Middle frontal gyrus (tissue), 1 donor: Measurements from ENCODE around the gene C18orf63.
"Not testable (repeated sequence)": the region's sequence is repeated elsewhere in the genome, so short reads cannot be mapped to it uniquely, and the experiment has no call there.

ENCODE experiments used
- DNase-seq: peaks from one replicate; pipeline ENCODE4 v3.0.0-alpha.2; 2015; ENCODE audit warnings: low spot score; ENCODE audit errors: extremely low spot score

C18orf63 gene

DNA sequence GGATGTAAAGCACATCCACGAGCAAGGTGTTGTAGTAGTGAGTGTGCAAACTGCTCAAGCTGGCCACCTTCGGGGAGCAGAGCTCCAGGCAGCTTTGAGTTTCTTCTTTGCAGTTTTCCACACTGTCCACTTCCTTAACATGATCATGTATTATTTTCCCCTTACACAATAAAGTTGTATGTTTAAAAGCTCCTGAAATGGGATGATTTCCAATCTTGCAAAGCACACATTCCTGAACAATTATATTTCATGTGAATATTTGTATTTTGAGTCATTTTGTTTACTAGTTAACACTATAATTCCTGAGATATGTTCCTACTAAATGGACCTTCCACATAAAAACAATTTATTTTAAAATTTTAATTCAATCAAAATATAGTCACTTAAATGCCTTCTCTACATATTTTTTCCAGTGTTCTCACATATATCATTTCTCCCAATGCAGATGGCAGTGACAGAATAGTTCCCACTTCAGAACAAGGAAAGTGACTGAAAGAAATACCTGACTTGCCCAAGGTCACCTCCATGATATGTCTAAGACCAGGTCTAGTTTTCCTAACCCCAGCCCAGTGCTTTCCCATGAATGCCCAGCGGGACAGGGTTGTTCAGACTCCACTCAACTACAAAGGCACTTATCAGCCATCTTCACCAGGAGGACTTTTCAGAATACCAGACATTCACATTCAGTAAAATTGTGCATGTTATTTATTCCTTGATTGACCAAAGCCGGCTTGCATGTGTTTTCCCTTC lies 29.4 kb upstream of the C18orf63 start:
- no peak for DNase-seq

DNA sequence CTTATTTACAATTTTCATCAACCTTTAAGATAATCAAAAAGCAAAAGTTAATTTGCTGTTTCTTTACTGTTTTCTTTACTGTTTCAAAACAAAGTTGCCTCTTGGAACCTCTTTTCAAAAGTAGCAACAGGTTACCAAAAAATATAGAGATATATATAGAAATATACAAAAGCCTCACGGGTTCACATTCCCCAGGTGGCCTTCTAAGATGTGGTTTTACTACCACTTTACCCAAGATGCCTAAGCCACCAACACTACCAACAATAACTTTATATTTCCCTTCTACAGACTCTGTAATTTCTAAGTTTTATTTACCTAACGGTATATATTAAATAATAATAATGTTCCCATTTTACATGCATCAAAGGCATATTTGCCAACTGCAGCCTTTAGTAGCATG lies 28.8 kb upstream of the C18orf63 start:
- no peak for DNase-seq

DNA sequence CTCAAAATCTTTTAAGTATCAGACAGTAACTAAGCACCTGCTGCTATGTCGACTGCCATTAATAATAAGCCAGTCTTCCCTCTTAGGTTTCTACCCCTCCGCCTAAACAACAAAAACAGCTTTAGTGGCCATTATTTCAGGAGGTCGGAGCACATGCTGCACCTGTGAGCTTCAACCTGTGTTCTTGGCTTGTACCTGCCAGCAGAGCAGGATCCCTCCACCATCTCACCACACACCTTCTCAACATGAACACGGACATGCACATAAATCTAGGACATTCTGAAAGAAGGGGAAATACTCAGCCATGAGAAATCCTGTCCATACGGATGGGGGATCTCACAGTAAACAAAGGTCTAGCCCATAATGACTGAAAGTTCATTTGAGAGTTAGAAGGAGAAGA lies 27.6 kb upstream of the C18orf63 start:
- DNase-seq: no peak

DNA sequence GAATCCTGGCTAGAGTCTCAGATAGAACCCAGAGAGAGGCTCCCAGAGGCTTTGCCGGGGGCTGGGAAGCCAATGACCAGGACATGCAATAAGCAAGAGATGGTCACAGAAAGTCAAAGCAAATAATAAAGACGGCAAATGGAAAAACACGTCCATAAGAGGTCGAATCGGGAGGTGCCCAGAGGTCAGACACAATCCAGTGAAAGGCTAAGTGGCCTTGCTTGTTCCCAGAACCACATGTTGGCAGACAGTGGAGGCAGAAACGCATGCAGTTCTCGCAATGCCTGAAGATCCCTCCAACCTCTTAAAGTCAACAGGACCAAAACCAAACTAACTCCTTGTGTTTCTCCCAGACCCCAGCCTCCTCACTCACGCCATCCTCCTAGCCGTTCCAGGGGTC lies 26.9 kb upstream of the C18orf63 start:
- no peak for DNase-seq

DNA sequence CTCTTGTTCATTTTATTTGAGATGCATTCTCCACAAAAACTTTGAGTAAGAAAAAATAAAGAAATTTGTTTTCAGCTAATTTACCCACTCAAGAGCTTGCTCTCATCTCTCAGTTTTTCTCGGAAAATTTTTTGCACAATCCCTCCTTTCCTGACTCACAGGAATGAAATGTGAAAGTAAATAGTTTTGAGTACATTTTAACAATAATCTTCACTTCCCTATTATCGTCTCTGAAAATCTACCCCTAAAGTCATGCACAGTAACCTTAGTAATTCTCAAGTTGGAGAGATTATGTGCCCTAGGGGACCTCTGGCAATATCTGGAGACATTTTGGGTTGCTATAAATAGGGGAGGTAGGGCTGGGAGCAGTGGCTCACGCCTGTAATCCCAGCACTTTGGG lies 26.5 kb upstream of the C18orf63 start:
- no peak for DNase-seq

DNA sequence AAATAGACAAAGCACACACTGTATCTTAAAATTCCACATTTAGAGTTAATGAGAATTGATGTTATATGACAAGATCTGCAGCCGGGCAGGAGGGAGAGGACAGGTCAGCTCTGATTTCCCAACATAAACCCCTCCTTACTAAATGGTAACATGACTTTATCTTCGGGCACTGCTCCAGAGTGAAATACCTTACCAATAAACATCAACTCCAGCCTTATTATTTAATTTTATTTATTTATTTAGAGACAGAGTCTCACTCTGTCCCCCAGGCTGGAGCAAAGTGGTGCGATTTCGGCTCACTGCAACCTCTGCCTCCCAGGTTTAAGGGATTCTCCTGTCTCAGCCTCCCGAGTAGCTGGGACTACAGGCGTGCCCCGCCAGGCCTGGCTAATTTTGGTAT lies 25.6 kb upstream of the C18orf63 start:
- DNase-seq: no peak

DNA sequence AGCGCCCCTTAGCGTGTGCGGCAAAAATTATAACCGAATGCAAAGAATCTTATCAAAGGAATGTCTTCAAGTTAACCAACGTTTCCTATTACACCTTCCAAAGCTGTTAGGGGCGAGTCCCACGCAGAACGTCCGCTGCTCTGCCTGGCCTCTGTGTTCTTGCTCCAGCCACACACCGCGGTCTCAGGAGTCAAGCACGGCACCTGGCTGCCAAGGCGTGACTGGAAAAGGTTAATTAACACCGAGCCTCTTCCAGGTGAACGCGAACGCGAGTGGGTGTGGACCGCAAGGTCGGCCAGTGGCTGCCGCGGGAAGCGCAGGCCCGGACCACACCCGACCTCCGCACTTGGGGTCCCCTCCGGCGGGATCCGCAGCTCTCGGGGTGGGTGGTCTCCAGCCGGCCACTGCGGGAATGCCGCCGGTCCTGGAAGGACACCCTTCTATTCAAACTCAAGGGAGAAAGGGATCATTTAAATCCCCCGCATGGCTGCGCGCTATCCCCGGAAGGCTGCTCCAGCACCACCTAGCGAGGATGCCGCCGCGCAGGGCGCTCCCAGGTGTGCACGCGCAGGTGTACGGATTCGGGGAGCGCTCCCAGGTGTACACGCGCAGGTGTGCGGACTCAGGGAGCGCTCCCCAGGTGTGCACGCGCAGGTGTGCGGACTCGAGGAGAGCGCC lies 24.7 kb upstream of the C18orf63 start:
- no peak for DNase-seq

DNA sequence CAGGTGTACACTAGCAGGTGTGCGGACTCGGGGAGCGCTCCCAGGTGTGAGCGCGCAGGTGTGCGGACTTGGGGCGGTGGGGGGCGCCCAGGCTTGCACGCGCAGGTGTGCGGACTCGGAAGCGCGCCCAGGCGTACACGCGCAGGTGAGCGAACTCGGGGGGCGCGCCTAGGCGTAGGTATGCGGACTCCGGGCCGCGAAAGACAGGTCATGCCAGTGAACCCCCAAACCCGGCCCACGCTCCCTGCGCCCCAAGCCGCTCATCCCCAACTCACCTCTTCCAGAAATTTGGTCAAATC lies 24.2 kb upstream of the C18orf63 start:
- no peak for DNase-seq

DNA sequence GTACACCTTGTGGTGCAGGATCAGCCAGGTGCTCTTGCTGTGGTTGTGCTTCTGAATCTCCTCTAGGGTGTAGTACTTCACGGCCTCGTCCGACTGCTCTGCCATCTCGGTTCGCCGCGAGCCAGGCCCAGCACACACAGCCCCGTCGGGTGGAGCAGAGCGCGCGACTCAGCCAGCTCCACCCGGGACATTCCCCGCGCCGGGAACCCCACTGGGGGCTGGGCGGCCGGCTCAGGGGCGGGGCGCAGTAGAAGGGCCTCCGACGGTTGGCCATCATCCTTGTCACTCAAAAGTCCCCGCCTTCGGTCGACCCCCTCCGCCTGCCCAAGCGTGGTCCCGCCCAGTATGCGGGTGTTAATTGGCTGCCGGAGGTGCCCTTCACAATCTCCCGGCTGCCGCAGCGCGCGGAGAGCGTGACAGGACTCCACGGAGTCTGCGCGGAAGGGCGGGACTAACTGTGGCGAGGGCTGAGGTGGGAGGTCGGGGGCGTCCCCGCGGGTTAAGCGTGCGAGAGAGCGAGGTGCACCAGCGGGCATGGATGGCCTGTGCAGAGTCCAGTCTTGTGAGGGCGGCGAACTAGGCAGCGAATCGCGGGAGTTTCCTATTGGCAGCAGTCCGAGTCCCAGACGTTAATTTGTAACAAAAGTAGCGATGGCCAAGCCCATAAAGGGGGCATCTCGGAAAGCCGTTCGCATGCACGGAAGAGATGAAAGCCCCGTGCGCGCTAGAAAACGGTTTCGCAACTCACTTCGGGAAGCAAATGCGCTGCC lies 23.7 kb upstream of the C18orf63 start, which contains the start of gene CYB5A:
TSS of gene CYB5A (minus strand) at position 193 of the 770 bp plus-strand sequence. CDS start at position 105, 88 bp downstream.
- DNase-seq: peak; percentile 98

DNA sequence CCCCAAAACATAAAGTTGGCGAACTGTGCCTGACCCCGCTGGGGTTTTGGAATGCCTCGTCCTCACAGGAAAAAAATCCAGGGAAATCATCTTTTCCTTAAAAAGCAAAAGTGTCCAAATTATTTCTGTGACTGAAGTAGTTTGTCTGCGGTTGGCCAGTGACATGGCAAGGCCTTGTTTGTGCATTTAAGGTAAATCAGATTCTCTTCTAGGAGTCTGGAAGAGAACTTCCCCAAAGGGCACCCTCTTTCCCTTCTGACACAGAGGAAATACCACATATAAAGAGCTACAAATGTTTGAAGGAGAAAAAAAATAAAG lies 23.1 kb upstream of the C18orf63 start:
- no peak for DNase-seq

DNA sequence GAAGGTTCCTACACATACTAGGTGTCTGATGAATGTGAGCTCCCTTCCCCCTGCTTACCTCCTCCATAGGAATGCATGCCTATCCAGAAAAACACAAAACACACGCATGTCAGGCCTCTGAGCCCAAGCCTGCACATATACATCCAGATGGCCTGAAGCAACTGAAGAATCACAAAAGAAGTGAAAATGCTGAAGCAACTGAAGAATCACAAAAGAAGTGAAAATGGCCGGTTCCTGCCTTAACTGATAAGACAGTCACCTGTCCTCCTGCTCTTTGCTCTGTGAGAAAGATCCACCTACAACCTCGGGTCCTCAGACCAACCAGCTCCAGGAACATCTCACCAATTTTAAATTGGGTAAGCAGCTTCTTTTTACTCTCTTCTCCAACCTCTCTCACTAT lies 22.7 kb upstream of the C18orf63 start:
- DNase-seq: not testable (repeated sequence)

DNA sequence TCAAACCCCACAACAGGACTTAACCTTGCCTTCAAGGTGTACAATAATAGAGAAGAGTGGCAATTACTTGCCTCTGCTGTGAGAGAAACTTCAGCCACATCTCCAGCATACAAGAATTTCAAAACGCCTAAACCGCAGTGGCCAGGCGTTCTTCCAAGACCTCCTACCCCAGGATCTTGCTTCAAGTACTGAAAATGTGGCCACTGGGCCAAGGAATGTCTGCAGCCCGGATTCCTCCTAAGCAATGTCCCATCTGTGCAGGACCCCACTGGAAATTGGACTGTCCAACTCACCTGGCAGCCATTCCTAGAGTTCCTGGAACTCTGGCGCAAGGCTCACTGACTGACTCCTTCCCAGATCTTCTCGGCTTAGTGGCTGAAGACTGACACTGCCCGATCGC lies 21.1 kb upstream of the C18orf63 start:
- DNase-seq: no peak

DNA sequence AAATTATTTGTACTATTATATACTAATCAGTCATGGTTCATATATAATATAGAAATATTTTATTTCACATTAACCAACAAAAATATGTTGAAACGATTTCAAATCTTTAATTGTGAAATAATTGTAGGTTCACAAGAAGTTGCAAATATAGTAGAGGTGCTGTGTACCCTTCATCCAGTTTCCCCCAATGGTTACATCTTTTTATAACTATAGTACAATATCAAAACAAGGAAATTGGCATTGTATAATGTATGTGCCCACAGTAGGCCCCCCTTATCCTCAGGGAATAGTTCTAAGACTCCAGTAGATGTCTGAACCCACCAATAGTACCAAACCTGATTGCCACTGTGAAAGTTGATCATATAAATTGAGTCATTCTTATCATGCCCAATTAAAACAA lies 16.5 kb upstream of the C18orf63 start:
- no peak for DNase-seq

DNA sequence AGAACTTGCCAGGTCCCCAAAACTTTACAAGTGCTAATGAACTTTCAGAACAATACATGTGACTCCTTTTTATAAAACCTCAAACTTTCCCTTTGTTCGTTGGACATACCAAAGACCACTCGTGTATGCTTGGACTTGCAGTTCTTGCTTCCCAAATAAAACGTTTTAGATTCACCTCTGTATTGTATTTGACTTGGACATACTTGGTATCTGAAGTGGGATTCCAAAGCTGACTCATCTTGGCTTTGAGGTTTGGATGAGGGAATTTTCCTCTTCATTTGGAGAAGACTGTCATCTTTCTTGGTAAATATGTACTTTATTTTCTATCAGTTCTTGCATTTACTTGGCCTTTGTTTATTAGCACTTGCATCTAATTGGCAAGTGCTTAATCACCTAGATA lies 15.9 kb upstream of the C18orf63 start:
- DNase-seq: no peak

DNA sequence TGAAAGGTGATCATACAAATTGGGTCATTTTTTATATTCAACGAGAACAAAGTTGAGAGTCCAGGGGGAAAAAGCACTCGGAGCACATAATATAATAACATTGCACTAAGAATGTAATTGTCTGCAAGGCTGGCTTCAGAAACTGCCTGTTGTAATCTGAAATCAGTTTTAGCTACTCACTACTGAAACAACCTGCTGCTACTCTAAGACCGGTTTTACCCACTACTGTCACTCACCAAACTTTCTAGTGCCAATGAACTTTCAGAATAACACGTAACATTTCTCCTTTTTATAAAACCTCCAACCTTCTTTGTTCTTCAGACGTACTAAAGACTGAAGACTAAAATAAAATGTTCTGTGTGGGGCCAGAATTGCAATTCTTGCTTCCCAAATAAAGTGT lies 12.3 kb upstream of the C18orf63 start:
- no peak for DNase-seq

DNA sequence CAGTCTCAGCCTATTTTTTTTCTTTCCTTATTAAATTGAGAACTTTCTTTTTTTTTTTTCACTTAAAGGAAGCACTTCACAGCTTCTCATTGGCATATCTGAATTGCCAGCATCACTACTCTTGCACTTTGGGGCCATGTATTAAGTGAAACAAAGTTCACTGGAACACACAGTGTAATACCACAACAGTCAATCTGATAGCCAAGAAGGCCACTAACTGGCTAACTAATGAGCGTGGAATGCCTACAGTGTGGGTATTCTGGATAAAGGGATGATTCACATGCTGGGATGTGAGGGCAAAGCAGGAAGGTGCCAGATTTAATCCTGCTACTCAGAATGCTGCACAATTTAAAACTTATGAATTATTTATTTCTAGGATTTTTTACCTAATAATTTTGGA lies 11.7 kb upstream of the C18orf63 start:
- DNase-seq: no peak

DNA sequence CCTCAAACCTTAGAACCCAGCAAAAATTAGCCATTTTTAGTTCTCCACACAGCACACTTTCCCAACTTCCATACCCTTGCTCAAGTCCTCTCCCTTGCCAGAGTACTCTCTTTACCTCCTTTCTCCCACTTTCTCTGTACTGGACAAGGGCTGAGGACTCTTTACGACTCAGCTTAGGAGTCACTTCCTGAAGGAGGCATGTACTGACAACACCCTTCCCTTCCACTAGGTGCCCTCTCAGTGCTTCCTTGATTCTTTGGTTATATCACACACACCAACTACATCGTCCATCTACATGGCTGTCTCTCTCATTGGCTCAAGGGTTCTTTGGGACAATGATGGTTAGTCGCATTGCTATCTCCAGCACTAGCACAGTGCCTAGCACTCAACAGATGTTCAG lies 5.2 kb upstream of the C18orf63 start:
- DNase-seq: no peak

DNA sequence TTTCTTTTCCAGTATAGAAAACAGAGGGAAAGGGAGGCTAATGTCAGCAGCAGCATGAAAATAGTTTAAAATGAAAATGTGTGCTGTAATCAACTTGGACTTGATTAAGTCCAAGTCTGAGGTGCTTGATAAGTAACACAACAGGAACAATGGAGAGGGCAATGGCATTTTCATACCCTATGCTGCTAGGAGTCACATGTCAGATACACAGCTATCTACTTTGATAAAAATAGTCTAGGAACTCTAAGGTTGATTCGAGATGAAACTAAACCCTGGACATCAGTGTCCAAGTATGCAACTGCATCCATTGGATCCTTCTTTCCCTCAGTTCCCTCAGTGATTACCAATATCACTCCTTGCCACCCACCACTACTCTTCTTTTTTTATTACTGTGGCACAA lies 4.6 kb upstream of the C18orf63 start:
- no peak for DNase-seq

DNA sequence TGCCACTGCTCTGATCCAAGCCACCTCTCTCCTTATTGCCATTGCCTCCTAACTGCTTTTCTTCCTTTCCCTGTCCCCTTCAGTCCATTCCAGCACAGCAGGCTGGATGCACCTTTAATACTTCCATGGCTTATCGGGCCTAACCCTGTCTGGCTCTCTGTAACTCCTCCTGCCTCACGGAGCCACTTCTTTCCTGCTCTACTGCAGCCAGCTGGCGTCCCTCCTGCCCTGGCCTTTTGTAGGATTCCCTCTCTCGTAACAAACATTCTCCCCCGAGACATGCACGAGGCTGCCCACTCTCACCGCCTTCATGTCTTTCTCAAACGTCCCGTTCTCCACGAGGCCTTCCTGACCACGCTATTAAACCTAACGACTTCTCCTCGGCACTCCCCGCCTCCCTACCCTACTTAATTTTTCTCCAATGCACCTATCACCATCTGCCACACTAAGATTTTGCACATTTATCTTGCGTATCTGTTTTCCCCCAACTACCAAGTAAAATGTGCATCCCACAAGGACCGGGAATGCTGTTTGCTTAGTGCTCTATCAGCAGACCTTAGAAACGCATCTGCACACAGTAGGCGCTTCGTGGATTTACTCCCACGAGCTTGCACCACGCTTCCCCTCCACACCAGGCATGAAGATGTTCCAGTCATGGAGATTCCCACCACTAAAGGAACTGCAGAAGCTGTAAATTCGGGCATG lies 728 bp upstream of the C18orf63 start:
- no peak for DNase-seq

DNA sequence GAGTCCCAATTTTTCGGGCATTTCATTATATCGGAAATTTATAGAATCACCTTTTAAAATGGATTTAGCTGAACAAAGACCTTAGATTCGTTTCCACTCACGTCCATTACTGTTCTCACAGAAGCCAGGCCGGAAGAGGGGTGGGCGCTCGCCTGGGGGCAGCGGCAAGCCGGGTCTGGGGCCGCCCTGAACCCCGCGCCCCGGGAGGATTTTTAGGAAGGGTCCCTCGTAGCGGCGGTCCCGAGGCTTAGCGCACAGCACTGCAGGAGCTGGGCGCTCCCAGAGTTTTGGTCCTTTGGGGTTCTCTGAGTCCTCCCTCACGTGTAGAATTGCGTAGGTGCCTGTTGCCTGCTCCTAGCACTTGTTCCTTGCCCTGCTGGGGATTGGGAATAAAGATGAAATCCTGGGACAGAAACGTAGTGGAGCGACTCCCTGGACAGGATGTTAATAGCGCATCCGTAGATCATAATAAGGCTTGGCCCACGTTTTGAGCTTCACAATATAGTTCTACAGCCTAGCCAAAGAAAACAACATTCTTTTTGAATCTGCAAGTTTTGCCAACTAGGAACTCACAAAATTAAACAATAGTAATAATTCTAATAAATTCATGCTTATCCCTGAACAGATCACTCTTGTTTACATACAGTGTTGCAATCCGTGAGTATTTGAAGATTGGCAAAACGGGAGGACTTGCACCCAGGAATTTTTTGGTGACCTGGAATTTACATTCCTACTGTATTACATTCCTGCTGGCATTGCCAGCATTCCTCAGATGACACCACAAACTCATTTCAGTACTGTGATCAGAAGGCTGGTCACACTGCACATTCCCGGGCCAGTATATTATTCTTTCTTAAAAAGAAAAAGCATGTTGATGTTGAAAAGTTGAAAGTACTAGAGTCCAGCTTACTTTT lies 875 bp downstream of the C18orf63 start:
- no peak for DNase-seq

DNA sequence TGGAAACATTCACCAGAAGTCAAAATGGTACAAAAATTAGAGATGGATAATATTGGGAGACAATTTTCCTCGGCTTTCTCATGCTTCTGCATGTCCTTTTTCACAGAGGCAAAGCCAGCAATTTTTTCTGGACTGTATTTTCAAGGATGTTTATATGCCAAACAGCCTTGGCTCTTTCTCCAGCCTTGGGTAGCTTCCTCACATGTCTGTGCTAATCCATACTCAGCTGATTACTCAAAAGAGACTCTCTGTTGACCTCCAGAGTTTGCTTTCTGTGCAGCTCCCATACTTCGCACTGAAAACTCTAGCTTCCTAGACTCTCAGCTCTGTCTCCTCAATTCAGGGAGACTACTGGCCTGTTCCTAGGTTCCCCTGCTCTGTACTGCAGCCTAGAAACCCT lies 10.6 kb downstream of the C18orf63 start:
- no peak for DNase-seq
